Liver (tissue), 9 donors: ENCODE measurements around the gene CHMP1A. TPM values are rescaled to one million over a fixed set of nuclear protein-coding genes. Genes with fewer than 3 reads are reported as not detected.

Experiments used
- DNase-seq: peaks from one replicate; pipeline ENCODE4 v3.0.0-alpha.2; 2017; ENCODE audit warnings: low spot score
- H3K27ac ChIP-seq, 2 donors: one replicate each; pipeline ENCODE4 v1.7.0; 2013; ENCODE audit warnings: inconsistent platforms in 2 of 2, low read length in 2 of 2, control low read depth in 1 of 2, low read depth in 1 of 2, mild to moderate bottlenecking in 1 of 2
- H3K27me3 ChIP-seq, 4 donors: one replicate each; pipeline versions ENCODE4 v1.6.1 to v1.7.0; 2013; ENCODE audit warnings: low read length in 3 of 4, inconsistent platforms in 1 of 4, mild to moderate bottlenecking in 1 of 4, moderate library complexity in 1 of 4; ENCODE audit not compliant: control insufficient read depth in 4 of 4, insufficient read depth in 4 of 4
- H3K36me3 ChIP-seq, 4 donors: one replicate each; pipeline versions ENCODE4 v1.6.1 to v1.7.0; 2013; ENCODE audit warnings: low read length in 3 of 4, mild to moderate bottlenecking in 3 of 4, low read depth in 1 of 4, moderate library complexity in 1 of 4; ENCODE audit not compliant: control insufficient read depth in 4 of 4, insufficient read depth in 3 of 4
- H3K4me1 ChIP-seq, 4 donors: one replicate each; pipeline versions ENCODE4 v1.6.1 to v1.7.0; 2013; ENCODE audit warnings: low read length in 3 of 4, mild to moderate bottlenecking in 3 of 4, moderate library complexity in 1 of 4; ENCODE audit not compliant: control insufficient read depth in 4 of 4, insufficient read depth in 4 of 4
- H3K4me3 ChIP-seq, 3 donors: one replicate each; pipeline versions ENCODE4 v1.6.1 to v1.7.0; 2013; ENCODE audit warnings: low read length in 3 of 3, control low read depth in 1 of 3, low read depth in 1 of 3, mild to moderate bottlenecking in 1 of 3
- H3K9ac ChIP-seq, 2 donors: one replicate each; pipeline ENCODE4 v1.7.0; 2013; ENCODE audit warnings: low read length in 2 of 2, mild to moderate bottlenecking in 2 of 2, moderate library complexity in 2 of 2, control low read depth in 1 of 2, low read depth in 1 of 2
- H3K9me3 ChIP-seq, 4 donors: one replicate each; pipeline versions ENCODE4 v1.6.1 to v1.7.0; 2013; ENCODE audit warnings: low read length in 3 of 4; ENCODE audit not compliant: control insufficient read depth in 4 of 4
- EGR1 ChIP-seq, 2 donors: IDR thresholded peaks; 2 replicates each; pipeline ENCODE4 v1.6.1; 2016 to 2018; ENCODE audit warnings: antibody characterized with exemption in 2 of 2, low read depth in 2 of 2
- FOXA1 ChIP-seq: IDR thresholded peaks from 2 replicates; pipeline ENCODE4 v1.6.1; 2016; ENCODE audit warnings: antibody characterized with exemption
- FOXA2 ChIP-seq: IDR thresholded peaks from 2 replicates; pipeline ENCODE4 v1.6.1; 2016; ENCODE audit warnings: antibody characterized with exemption
- GABPA ChIP-seq, 2 donors: IDR thresholded peaks in 1 of 2; conservative IDR thresholded peaks in 1 of 2; 2 replicates each; pipeline ENCODE4 v1.6.1; 2016; ENCODE audit warnings: antibody characterized with exemption in 2 of 2, mild to moderate bottlenecking in 1 of 2, moderate library complexity in 1 of 2
- HNF4A ChIP-seq, 2 donors: conservative IDR thresholded peaks; 2 replicates each; pipeline ENCODE4 v1.6.1; 2016; ENCODE audit warnings: antibody characterized with exemption in 2 of 2, mild to moderate bottlenecking in 2 of 2
- HNF4G ChIP-seq: IDR thresholded peaks from 2 replicates; pipeline ENCODE4 v1.6.1; 2016; ENCODE audit warnings: antibody characterized with exemption
- JUND ChIP-seq, 2 donors: IDR thresholded peaks; 2 replicates each; pipeline ENCODE4 v1.6.1; 2016; ENCODE audit warnings: antibody characterized with exemption in 2 of 2
- NR2F2 ChIP-seq: IDR thresholded peaks from 2 replicates; pipeline ENCODE4 v1.6.1; 2016; ENCODE audit warnings: antibody characterized with exemption
- RAD21 ChIP-seq, 2 donors: IDR thresholded peaks; 2 replicates each; pipeline ENCODE4 v1.6.1; 2016; ENCODE audit warnings: antibody characterized with exemption in 2 of 2, mild to moderate bottlenecking in 2 of 2
- RXRA ChIP-seq, 2 donors: IDR thresholded peaks; 2 replicates each; pipeline ENCODE4 v1.6.1; 2017 to 2018; ENCODE audit warnings: antibody characterized with exemption in 2 of 2, mild to moderate bottlenecking in 1 of 2
- SP1 ChIP-seq: IDR thresholded peaks from 2 replicates; pipeline ENCODE4 v1.6.1; 2018; ENCODE audit warnings: antibody characterized with exemption, mild to moderate bottlenecking
- TAF1 ChIP-seq: conservative IDR thresholded peaks from 2 replicates; pipeline ENCODE4 v1.6.1; 2016; ENCODE audit warnings: antibody characterized with exemption, mild to moderate bottlenecking
- YY1 ChIP-seq: IDR thresholded peaks from 2 replicates; pipeline ENCODE4 v1.6.1; 2016; ENCODE audit warnings: antibody characterized with exemption, mild to moderate bottlenecking
- WGBS: extraction: QIAGEN DNeasy Blood & Tissue Kit; methylation state at CpG from one replicate; pipeline ENCODE4 v1.1.7; 2013; 5-methylcytosine and 5-hydroxymethylcytosine counted together
- polyA plus RNA-seq, 2 donors: library from polyadenylated mRNA; stranded (reverse) in 1 of 2; unstranded in 1 of 2; fragments of 200-250 nt in 1 of 2; fragments of >200 nt in 1 of 2; fragmentation: Nextera tagmentation in 1 of 2; extraction: Ambion mirVana in 1 of 2; gene quantifications; one replicate each; pipeline versions ENCODE4 v1.2.1 to v1.2.3, GENCODE V29; 2013 to 2015
- total RNA-seq, 2 donors: library from RNA; depleted of rRNA; stranded (reverse); fragments of >200 nt; gene quantifications; one replicate each; pipeline ENCODE4 v1.2.3, GENCODE V29; 2014
- TF ChIP-seq, protein P1 (sequence below): fragments of 150-350 bp; IDR thresholded peaks from 2 replicates; pipeline ENCODE4 v1.5.1; 2017; ENCODE audit warnings: improper control_type of control experiment, low read depth, low read length; ENCODE audit not compliant: missing input control
- TF ChIP-seq, protein P2 (sequence below): IDR thresholded peaks from 2 replicates; pipeline ENCODE4 v1.6.1; 2016; ENCODE audit warnings: antibody characterized with exemption
- TF ChIP-seq, protein P3 (sequence below): IDR thresholded peaks from 2 replicates; pipeline ENCODE4 v1.6.1; 2016; ENCODE audit warnings: antibody characterized with exemption
- TF ChIP-seq, protein P4 (sequence below): IDR thresholded peaks from 2 replicates; pipeline ENCODE4 v1.6.1; 2016; ENCODE audit warnings: antibody characterized with exemption
- TF ChIP-seq, protein P5 (sequence below): IDR thresholded peaks from 2 replicates; pipeline ENCODE4 v1.6.1; 2016; ENCODE audit warnings: antibody characterized with exemption, mild to moderate bottlenecking
- donor health status: healthy.
- donor health status: healthy.
- donor health status: healthy.
- donor health status: healthy.
- donor health status: healthy.

Gene CHMP1A
- total and polyA plus RNA-seq, 4 donors = 25.7 to 36.7 (median 32.3) TPM

DNA sequence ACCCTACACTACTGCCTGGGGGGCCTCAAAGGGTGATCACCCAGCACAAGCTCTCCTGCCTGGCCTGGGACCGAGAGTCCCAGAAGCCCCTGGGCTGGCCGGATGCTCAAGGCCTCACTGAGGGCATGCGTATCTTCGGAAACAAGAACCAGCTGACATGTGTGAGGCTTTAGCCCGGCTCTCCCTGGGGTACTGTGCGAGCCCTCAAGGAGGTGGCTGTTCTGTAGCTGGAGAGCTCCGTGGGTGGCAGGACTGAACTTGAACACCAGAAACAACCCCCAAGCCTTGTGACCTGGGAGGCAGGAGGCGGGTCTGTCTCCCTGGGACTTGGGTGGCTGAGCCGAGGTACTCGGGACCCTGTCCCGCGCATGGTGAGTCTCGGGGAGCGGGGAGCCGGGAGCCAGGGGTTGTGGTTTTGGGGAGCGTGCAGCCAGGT, 37.1 kb downstream of the CHMP1A start:
- no peaks in the 10 kb centered on the region for H3K9me3 ChIP-seq
- no peak overlapping the region for H3K4me3 ChIP-seq
- H3K27ac ChIP-seq = no peak overlapping the region
- H3K4me1 ChIP-seq = no peaks in the 10 kb centered on the region
- 75% methylated on average over 16 of the region's 16 CpGs for WGBS
- no peaks in the 10 kb centered on the region for H3K27me3 ChIP-seq
- DNase-seq = no peak
- TF ChIP-seq, protein P1, sequence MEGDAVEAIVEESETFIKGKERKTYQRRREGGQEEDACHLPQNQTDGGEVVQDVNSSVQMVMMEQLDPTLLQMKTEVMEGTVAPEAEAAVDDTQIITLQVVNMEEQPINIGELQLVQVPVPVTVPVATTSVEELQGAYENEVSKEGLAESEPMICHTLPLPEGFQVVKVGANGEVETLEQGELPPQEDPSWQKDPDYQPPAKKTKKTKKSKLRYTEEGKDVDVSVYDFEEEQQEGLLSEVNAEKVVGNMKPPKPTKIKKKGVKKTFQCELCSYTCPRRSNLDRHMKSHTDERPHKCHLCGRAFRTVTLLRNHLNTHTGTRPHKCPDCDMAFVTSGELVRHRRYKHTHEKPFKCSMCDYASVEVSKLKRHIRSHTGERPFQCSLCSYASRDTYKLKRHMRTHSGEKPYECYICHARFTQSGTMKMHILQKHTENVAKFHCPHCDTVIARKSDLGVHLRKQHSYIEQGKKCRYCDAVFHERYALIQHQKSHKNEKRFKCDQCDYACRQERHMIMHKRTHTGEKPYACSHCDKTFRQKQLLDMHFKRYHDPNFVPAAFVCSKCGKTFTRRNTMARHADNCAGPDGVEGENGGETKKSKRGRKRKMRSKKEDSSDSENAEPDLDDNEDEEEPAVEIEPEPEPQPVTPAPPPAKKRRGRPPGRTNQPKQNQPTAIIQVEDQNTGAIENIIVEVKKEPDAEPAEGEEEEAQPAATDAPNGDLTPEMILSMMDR = no peak
- TF ChIP-seq GABPA (IDR thresholded peaks at IDR 0.05 in 1 of 2, conservative IDR thresholded peaks at IDR 0.05 in 1 of 2) = no peak
- no peak for TF ChIP-seq EGR1 (IDR thresholded peaks at IDR 0.05; ENCODE audit: low read depth in 2 of 2)
- TF ChIP-seq HNF4G = no peak
- TF ChIP-seq FOXA2 = no peak
- TF ChIP-seq NR2F2 = no peak
- TF ChIP-seq YY1 = no peak
- TF ChIP-seq, protein P2, sequence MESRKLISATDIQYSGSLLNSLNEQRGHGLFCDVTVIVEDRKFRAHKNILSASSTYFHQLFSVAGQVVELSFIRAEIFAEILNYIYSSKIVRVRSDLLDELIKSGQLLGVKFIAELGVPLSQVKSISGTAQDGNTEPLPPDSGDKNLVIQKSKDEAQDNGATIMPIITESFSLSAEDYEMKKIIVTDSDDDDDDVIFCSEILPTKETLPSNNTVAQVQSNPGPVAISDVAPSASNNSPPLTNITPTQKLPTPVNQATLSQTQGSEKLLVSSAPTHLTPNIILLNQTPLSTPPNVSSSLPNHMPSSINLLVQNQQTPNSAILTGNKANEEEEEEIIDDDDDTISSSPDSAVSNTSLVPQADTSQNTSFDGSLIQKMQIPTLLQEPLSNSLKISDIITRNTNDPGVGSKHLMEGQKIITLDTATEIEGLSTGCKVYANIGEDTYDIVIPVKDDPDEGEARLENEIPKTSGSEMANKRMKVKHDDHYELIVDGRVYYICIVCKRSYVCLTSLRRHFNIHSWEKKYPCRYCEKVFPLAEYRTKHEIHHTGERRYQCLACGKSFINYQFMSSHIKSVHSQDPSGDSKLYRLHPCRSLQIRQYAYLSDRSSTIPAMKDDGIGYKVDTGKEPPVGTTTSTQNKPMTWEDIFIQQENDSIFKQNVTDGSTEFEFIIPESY = no peak
- TF ChIP-seq, protein P3, sequence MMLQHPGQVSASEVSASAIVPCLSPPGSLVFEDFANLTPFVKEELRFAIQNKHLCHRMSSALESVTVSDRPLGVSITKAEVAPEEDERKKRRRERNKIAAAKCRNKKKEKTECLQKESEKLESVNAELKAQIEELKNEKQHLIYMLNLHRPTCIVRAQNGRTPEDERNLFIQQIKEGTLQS = no peak
- no peak for TF ChIP-seq RXRA (IDR thresholded peaks at IDR 0.05)
- no peak for TF ChIP-seq RAD21 (IDR thresholded peaks at IDR 0.05)
- no peak for TF ChIP-seq JUND (IDR thresholded peaks at IDR 0.05)
- TF ChIP-seq, protein P4, sequence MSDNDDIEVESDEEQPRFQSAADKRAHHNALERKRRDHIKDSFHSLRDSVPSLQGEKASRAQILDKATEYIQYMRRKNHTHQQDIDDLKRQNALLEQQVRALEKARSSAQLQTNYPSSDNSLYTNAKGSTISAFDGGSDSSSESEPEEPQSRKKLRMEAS = no peak
- TF ChIP-seq FOXA1 = no peak
- no peak for TF ChIP-seq TAF1
- TF ChIP-seq HNF4A (conservative IDR thresholded peaks at IDR 0.05) = no peak
- no peak for TF ChIP-seq SP1
- TF ChIP-seq, protein P5, sequence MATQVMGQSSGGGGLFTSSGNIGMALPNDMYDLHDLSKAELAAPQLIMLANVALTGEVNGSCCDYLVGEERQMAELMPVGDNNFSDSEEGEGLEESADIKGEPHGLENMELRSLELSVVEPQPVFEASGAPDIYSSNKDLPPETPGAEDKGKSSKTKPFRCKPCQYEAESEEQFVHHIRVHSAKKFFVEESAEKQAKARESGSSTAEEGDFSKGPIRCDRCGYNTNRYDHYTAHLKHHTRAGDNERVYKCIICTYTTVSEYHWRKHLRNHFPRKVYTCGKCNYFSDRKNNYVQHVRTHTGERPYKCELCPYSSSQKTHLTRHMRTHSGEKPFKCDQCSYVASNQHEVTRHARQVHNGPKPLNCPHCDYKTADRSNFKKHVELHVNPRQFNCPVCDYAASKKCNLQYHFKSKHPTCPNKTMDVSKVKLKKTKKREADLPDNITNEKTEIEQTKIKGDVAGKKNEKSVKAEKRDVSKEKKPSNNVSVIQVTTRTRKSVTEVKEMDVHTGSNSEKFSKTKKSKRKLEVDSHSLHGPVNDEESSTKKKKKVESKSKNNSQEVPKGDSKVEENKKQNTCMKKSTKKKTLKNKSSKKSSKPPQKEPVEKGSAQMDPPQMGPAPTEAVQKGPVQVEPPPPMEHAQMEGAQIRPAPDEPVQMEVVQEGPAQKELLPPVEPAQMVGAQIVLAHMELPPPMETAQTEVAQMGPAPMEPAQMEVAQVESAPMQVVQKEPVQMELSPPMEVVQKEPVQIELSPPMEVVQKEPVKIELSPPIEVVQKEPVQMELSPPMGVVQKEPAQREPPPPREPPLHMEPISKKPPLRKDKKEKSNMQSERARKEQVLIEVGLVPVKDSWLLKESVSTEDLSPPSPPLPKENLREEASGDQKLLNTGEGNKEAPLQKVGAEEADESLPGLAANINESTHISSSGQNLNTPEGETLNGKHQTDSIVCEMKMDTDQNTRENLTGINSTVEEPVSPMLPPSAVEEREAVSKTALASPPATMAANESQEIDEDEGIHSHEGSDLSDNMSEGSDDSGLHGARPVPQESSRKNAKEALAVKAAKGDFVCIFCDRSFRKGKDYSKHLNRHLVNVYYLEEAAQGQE = no peak
- H3K9ac ChIP-seq = no peak overlapping the region
- no peaks in the 10 kb centered on the region for H3K36me3 ChIP-seq
